Measurements from ENCODE around the gene ZSCAN31.
"Not testable (repeated sequence)": the region's sequence is repeated elsewhere in the genome, so short reads cannot be mapped to it uniquely, and the experiment has no call there.

Gene ZSCAN31

DNA sequence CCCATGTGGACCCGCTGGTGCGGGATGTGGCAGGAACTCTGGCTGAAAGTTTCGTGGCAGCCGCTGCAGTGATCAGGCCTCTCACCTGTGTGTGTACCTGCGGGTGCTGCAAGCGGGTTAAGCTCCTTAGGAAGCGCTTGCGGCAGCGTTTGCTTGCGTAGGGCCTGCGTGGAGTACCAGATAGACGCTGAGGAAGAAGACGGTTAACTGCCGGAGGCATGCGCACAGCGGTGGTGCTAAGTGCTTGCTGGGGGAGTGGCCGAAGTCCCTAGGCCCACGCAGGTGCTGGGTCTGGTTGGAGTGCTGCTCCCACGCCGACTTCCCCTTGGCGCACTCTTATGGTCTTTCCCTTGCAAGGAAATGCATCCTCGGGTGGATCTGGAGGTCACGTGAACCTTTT lies 23.0 kb downstream of the ZSCAN31 start:
- DNase-seq: no peak

DNA sequence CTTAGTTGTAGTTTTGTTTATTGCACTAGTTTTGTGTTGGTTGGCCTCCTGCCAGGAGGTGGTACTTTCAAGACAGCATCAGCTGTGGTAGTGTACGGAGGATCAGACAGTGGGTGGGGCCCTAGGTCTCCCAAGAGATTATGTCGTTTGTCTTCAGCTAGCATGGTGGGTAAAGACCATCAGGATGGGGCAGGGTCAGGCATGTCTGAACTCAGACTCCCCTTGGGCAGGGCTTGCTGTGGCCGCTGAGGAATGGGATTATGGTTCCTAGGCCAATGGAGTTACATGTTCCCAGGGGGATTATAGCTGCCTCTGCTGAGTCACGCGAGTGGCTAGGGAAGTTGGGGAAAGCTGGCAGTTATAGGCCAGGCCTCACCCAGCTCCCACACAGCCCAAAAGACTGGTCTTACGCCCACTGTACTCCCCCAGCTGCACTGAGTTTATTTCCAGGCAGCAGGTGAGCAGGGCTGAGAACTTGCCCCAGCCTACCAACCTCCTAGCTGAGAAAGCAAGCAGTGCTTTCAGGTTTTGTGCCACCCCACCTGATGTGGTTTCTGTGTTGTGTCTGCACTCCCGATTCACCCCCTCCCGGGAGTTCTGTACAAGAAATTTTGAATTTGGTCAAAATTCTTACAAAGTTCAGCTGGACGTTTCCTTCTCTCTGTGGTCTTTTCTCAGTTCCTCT lies 24.7 kb downstream of the ZSCAN31 start:
- peak; percentile 93 for DNase-seq

DNA sequence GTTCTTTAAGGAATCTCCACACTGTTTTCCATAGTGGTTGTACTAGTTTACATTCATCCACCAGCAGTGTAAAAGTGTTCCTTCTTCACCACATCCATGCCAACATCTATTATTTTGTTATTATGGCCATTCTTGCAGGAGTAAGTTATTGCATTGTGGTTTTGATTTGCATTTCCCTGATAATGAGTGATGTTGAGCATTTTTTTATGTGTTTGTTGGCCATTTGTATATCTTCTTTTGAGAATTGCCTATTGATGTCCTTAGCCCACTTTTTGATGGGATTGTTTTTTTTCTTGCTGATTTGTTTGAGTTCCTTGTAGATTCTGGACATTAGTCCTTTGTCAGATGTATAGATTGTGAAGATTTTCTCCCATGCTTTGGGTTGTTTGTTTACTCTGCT lies 29.6 kb downstream of the ZSCAN31 start:
- DNase-seq: not testable (repeated sequence)

DNA sequence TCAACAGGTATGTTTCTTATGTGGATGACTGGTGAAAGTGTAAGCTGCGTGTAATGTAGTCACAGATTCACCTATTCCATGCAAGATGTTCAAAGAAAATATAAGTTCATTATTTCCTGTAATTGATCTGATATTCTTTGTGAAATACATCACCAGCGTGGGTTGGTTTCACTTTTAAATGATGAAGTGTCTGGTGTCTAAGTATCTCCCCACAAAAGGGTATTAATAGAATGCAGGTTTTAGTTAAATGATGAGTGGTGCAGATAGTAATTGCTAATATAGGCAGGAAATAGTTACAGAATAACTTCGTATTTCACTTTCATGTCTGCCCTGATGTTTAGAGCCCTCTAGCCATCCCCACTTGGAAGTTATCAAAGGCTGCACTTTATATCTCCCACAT lies 32.4 kb downstream of the ZSCAN31 start:
- no peak for DNase-seq

DNA sequence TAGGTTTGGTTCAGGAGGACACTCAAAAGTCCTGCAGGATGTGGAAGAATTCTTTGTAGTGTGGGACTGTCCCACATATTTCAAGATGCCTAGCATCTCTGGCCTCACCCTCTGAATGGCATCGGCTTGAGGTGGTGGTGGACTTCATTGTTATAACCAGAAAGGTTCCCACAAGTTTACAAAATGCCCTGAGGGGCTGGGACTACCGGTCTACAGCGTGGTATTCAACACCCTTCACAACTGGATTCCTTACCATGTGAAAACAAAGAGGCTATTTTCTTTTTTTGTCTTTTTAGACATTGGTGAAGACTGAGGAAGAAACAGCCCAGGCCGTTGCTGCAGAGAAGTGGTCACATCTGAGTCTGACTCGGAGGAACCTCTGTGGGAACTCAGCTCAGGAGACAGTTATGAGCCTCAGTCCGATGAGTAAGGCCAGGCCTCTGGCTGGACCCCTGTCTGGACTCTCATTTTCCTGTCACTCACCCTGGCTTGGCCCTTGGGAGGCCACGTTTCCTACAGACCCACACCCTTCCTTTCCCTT lies 39.4 kb downstream of the ZSCAN31 start:
- DNase-seq: no peak

DNA sequence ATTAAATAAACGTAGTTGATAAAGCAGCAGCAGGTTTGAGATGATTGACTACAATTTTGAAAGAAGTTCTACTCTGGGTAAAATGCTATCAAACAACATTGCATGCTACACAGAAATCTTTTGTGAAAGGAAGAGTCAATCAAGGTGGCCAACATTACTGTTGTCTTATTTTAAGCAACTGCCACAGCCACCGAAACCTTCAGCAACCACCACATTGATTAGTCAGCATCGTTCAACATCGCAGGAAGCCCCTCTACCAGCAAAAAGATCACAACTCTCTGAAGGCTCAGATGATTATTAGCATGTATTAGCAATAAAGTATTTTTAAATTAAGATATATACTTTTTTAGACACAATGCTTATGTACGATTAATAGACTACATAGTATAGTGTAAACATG lies 40.6 kb downstream of the ZSCAN31 start:
- no peak for DNase-seq

DNA sequence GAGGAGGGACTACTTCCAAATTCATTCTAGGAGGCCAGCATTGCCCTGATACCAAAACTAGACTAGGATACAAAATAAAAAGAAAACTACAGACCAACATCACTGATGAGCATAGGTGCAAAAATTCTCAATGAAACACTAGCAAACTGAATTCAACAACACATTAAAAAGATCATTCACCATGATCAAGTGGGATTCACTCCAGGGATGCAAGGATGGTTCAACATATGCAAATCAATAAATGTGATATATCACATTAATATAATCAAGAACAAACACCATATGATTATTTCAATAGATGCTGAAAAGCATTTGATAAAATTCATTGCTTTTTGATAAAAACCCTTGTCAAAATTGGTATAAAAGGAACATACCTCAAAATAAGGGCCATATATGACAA lies 44.4 kb downstream of the ZSCAN31 start:
- DNase-seq: no peak

DNA sequence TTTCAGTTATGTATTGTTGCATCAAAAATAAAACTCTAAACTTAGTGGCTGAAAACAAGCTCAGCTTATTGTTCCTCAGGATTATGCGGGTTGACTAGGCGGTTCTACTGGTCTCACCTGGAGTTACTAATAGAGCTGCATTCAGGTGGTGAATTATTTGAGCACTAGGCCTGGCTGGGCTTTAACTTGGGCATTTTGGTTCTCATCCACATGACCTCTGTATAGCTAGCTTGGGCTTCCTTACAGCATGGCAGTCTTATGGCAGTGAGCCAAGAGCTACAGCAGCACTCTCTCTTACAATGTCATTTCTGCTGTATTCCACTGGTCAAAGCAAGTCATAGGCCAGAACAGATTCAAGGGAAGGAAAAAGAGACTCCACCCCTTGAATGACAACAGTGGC lies 53.0 kb downstream of the ZSCAN31 start:
- peak; percentile 4 for DNase-seq

DNA sequence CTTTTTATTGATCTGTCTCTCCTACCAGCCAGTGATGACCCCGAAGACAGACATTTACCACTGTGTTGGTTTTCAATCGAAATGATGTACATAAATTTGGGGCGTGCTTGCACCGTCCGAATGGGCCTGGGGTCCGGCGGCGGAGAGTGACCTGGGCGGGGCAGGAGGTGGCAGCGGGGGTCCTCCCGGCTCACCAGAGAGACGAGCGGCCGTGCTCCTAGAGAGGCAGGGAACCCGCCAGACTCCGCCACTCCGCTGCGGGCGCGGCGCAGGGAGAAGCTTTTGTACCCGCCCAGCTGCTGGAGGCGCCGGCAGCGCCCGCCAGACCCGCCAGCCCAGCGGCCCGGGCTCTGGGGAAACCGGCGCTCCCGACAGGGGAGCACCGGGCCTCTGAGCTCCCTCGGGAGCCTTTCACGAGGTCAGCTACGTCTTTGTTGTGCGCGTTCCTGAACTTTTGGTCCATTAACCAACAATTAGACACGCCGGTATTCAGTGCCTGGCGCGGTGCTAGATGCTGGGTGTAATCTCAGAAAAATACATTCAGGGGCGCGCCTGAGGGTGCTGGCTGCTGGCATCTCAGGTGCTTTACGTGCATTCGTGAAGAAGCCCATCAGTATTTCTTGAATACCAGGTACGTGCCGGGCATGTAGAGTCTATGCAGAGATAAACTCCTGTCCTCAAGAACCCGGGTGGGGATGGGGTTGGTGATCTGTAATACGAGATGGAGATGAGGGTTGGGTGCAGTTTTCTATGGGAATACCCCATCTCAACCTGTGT lies 54.5 kb downstream of the ZSCAN31 start, which contains the start of gene PGBD1:
PGBD1 (plus strand) TSS at position 285 of the 777 bp plus-strand sequence. CDS start 2,242 bp downstream, outside the sequence.
- peak; percentile 90 for DNase-seq

DNA sequence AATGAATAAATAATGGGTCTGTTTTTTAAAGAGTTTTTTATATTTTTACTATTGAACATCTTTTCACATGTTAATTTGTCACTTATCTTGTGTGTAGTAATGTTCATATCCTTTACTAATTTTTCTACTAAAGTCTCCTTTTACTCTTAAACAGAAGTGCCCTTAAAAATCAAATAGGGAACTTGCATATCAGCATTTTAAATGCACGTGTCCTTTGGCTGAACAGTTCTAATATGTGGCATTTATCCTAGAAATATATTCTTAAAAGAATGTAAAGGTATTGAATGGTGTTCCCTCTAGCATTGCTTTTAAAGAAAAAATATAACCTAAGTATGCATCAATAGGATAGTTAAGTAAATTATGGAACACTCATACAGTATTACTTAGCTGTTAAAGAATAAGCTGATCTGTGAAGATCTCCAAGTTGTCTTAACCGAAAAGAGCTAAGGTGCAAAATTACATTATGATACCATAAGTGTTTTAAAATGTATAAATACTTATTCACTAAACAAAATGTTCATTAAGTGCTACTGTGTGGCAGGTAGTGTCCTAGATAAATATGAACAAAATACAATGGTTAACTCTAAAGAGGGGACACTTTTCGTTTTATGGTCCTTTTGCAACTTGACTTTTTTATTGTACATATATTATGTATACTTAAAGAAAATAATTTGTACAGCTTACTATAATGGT lies 55.2 kb downstream of the ZSCAN31 start:
- DNase-seq: no peak

DNA sequence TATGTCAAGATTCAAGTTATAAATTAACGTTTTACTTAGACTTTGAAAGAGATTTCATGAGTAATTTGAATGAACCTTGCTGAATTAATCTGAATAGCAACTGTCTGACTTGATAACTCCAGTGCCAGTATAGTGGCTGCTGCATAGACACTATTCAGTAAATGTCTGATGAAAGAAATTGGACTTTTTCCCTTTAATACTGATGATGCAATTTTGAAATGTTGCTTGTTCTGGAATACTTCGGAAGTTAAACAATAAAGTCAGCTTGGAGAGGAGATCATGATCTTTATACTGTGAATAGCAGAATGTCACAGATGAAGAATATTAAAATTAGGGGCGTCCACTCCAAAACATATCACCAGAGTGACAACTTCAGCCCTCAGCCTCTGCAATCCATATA lies 58.2 kb downstream of the ZSCAN31 start:
- no peak for DNase-seq

DNA sequence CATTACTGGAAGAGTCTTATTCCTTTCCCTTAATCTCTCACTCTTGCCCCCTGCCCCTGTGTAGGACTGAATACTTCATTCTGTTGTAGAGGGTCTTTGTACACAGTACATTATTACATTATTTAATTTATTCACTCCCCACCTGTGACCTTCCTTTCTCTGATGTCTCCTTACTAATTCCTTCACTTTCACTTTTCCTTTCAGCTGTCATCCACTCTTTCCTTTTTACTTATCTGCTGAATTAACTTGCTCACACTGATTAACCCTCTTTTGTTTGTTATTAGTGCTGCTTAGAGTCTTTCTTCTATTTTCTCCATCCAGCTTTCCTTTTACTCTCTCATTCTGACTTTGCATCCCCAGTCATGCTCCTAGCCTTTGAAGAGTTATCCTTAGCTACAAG lies 61.1 kb downstream of the ZSCAN31 start:
- no peak for DNase-seq

All from NCI-H82 (cell line).